ENCODE results near the gene SIRPG.
"Not testable (repeated sequence)": the region's sequence is repeated elsewhere in the genome, so short reads cannot be mapped to it uniquely, and the experiment has no call there.

The SIRPG gene

DNA sequence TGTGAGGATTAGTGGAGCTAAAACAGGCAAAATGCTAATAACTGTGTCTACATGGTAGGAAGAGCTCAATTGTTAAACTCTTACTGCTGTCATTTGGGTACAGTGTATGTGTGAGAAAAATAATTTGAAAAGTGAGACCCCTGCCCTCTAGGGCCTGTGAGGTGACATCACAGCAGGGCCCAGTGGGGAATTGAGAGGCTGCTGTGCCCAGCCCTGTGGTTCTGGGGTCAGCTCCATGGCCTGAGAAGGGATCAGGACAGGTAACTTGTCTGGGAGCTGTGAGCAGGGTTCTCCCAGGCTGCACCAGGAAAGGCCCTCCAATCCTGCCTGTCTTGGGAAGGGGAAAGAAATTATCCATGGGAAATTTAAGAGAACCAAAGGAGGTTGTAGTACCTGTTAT lies 39.1 kb downstream of the SIRPG start:
- no peak overlapping the region for H3K4me3 ChIP-seq (ENCODE audit: low read depth, low read length)
- TF ChIP-seq, protein P1, sequence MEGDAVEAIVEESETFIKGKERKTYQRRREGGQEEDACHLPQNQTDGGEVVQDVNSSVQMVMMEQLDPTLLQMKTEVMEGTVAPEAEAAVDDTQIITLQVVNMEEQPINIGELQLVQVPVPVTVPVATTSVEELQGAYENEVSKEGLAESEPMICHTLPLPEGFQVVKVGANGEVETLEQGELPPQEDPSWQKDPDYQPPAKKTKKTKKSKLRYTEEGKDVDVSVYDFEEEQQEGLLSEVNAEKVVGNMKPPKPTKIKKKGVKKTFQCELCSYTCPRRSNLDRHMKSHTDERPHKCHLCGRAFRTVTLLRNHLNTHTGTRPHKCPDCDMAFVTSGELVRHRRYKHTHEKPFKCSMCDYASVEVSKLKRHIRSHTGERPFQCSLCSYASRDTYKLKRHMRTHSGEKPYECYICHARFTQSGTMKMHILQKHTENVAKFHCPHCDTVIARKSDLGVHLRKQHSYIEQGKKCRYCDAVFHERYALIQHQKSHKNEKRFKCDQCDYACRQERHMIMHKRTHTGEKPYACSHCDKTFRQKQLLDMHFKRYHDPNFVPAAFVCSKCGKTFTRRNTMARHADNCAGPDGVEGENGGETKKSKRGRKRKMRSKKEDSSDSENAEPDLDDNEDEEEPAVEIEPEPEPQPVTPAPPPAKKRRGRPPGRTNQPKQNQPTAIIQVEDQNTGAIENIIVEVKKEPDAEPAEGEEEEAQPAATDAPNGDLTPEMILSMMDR (conservative IDR thresholded peaks at IDR 0.05; ENCODE audit: low read depth, low read length), result no peak
- no peak for DNase-seq (ENCODE audit: low read depth)

DNA sequence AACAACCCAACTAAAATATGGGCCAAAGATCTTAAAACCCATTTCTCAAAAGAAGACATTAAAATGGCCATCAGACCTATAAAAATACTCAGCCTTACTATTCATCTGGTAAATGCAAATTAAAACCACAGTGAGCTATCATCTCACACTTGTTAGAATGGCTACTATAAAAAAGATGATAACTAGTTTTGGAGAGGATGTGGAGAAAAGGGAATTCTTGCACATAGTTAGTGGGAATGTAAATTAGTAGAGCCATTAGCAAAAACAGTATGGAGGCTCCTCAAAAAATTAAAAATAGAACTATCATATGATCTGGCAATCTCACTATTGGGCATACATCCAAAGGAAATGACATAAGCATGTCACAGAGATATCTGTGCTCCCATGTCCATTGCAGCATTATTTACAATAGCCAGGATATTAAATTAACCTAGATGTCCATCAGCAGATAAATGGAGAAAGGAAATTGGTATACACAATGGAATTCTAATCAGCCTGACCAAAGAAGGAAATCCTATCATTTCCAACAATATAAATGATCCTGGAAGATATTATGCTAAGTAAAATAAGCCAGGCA lies 40.6 kb downstream of the SIRPG start:
- no peak overlapping the region for H3K4me3 ChIP-seq (ENCODE audit: low read depth, low read length)
- DNase-seq (ENCODE audit: low read depth), result peak; percentile 10
- TF ChIP-seq, protein P1 (conservative IDR thresholded peaks at IDR 0.05; ENCODE audit: low read depth, low read length), result no peak

DNA sequence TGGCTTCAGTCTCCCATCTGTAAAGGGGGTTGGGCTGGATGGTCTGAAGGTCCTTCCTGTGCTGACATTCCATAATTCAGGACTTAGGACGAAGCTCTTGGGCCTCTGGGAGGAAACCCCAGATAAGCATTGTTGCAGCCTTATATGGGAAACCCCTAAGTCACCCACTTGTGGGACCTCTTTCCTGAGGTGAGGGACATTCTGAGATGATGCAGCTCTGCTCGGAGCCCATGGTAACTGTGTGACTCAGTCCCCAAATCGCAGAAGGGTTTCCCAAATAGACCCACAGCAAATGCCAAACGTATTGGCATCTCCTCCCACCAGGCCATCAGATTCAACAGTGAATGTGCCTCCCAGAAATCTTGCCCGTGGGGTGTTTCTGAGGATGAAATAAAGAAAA lies 47.2 kb downstream of the SIRPG start:
- not testable (repeated sequence) for H3K4me3 ChIP-seq (ENCODE audit: low read depth, low read length); DNase-seq (ENCODE audit: low read depth)

DNA sequence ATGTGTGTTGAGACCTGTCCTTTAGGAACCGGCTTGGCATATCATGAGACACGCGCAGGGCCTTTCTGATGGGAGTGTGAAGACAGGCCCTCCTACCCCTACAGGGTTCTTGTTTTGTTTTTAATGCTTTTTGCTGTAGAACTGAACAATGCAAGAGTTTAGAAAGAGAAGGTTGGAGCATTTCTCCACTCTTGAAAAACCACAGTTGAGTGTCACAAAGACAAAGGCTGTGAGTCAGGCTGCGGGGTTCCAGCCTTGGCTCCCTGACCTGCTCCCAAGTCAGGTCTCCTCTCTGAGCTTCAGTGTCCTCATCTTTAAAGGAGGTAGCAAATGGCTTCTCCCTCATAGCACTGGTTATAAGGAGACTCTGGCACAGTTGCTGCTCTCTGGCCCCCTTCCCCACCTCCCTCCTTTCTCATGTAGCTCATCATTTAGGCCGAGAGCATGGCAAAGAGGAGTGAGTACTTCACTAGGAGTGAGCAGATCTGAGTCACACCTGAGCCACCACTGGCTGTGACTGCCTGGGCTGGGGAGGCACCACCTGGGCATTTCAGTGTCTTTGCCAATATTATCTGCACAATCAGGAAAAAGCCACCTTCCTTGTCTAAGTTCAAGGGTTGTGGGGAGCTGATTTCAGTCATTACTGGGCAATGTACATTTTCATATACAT lies 48.8 kb downstream of the SIRPG start:
- H3K4me3 ChIP-seq (ENCODE audit: low read depth, low read length); DNase-seq (ENCODE audit: low read depth): not testable (repeated sequence)

DNA sequence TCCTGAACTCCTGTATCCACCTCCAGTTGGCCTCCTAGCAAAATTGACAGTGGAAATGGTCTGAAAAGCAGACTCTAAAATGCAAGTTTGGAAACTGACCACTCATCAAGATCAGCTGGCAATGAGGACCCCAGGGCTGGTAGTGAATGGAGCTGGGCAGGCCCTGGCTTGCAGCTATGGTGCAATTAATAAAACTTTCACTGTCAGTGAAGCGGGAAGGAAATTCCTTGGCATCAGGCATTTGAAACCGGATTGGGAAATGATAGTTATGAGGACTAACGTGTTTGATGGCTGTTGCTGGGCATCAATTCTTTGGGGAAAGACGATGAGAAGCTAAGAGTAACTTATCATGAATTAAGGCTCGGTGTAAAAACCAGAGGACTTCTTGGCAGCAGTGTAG lies 56.8 kb downstream of the SIRPG start:
- no peak overlapping the region for H3K4me3 ChIP-seq (ENCODE audit: low read depth, low read length)
- TF ChIP-seq, protein P1 (conservative IDR thresholded peaks at IDR 0.05; ENCODE audit: low read depth, low read length), result no peak
- DNase-seq (ENCODE audit: low read depth), result no peak

DNA sequence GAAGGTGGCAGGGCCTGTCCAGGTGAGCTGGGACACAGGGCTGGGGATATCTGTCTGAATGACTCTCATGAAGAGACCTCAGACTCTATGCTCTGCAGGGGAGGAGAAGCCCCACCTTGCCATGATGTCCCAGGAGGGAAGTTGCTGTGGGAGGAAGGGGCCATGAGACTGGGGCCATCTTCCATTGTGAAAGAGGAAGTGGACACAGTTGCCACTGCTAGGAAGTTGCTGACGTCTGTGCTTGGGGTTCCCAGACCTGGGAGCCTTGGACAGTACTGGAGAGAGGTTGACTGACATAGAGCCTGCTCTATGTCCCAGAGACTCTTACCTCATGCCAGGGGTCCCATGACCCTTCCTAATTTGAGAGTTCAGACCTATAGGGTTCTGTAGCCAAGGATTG lies 62.2 kb downstream of the SIRPG start:
- DNase-seq (ENCODE audit: low read depth), result no peak

DNA sequence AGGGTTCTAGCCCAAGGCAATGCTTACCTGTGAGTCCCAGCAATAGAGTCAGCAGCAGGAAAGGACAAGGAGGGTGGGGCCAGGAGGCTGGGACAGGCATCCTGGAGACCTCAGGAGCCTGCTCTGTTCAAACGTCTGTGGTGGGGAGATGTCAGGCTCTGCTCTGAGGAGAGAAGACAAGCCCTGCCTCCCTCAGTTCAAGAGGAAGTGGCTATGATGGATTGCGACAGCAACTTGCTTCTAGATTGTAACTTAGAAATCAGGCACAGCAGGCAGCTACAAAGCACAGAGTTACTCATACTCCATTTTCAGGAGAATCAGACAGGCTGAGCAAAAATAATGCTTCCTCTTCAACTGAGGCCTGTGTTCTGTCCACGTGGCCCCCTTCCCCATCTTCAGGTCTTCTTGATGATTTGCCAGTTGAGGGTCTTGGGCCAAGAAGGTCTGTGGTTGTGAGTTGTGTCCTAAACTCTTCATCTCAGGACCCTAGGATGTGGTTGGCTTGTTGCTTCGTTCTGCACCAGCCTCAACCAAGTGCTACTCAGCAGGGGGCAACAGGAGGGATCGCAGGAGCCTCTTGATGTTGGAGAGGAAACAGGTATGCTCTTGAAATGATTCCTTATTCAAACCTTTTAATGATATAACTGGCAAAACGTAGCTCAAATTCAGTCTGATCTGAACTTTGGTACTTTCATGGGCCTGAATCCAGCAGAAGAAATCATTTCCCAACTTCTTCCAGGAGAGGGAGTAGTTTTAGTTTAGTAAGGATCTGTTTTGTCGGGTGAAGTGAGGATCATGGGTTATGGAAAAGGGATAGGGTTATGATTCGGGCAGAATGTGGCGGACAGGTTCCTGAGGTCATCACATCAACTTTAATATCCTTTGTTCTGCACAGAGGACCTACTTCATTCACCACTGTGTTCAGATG lies 68.8 kb downstream of the SIRPG start:
- DNase-seq (ENCODE audit: low read depth), result peak; percentile 65
- no peak overlapping the region for H3K4me3 ChIP-seq (ENCODE audit: low read depth, low read length)
- TF ChIP-seq, protein P1 (conservative IDR thresholded peaks at IDR 0.05; ENCODE audit: low read depth, low read length), result peak; percentile 21

More for the DNA sequence above, 62.2 kb downstream of the SIRPG start:
- H3K4me3 ChIP-seq (ENCODE audit: low read depth, low read length), result no peak overlapping the region
- TF ChIP-seq, protein P1 (conservative IDR thresholded peaks at IDR 0.05; ENCODE audit: low read depth, low read length), result no peak
